Left cardiac atrium (tissue), 4 donors: ENCODE measurements around the gene NFATC2IP. TPM values are rescaled to one million over a fixed set of nuclear protein-coding genes. Genes with fewer than 3 reads are reported as not detected.
"Not testable (repeated sequence)": the region's sequence is repeated elsewhere in the genome, so short reads cannot be mapped to it uniquely, and the experiment has no call there.

Experiments
- ATAC-seq, 2 donors: fragments of 200-7000 bp; cut with Tn5 transposase; one replicate each; pipeline ENCODE4 v1.9.1; 2020; ENCODE audit warnings: mild to moderate bottlenecking in 2 of 2, moderate library complexity in 2 of 2
- DNase-seq: peaks from one replicate; pipeline ENCODE4 v3.0.0-alpha.2; 2020
- intact Hi-C, 2 donors: fragments of 100-400 bp; cut with DNase I; formaldehyde crosslinking; loops; one replicate each; pipeline versions ENCODE4 v1.14.1 to v1.15.1; 2022 to 2023
- total RNA-seq, 2 donors: library from RNA; stranded (reverse); fragmentation: NEBNext Ultra II Directional; extraction: Animal tissue kit (Norgen Biotek cat#: 25700); gene quantifications; one replicate each; pipeline ENCODE4 v1.2.1, GENCODE V29; 2021
- donor health status: DM: no; HTN: yes; CAD: no.
- donor health status: DM: no; HTN: yes; CAD: no; lungs with severe emphysema.
- donor health status: DM: yes; HTN: yes; CAD: no.
- donor health status: Dilated cardiomyopathy.

The NFATC2IP gene
- total RNA-seq, 2 donors from 2014 or later = 15.0 to 18.3 TPM

GRCh38 chr16:28924762-28925385 lies 25.9 kb upstream of the NFATC2IP start, which contains the start of gene RABEP2:
Gene RABEP2 (minus strand): TSS chr16:28925238. CDS start chr16:28925163, 75 bp downstream.
- peak; percentile 93 for DNase-seq
- ATAC-seq = peak; percentile 96
- intact Hi-C loops = no loop called here

- ATAC-seq (peak; percentile 62 to 77), DNase-seq (peak; percentile 88)
- intact Hi-C loops = no loop called here
These were observed 25.1 kb upstream of the NFATC2IP start for GRCh38 chr16:28925386-28926228.

GRCh38 chr16:28926284-28926683 lies 24.5 kb upstream of the NFATC2IP start:
- ATAC-seq, intact Hi-C loops, DNase-seq: not testable (repeated sequence)

- DNase-seq (no peak), ATAC-seq (no peak)
- intact Hi-C loops = no loop called here
These were observed 22.9 kb upstream of the NFATC2IP start for GRCh38 chr16:28927815-28928214.

- DNase-seq = no peak
- intact Hi-C loops = no loop called here
- ATAC-seq = no peak
These were observed 20.5 kb upstream of the NFATC2IP start for GRCh38 chr16:28930203-28930602.

GRCh38 chr16:28930652-28931051 lies 20.1 kb upstream of the NFATC2IP start:
- DNase-seq (no peak), ATAC-seq (no peak)
- intact Hi-C loops = no loop called here

GRCh38 chr16:28931801-28932225 lies 18.9 kb upstream of the NFATC2IP start, which contains the start of gene CD19:
Gene CD19 (plus strand): TSS chr16:28931971. CDS start chr16:28932001, 30 bp downstream.
- ATAC-seq (no peak), DNase-seq (no peak)
- intact Hi-C loops = no loop called here

- ATAC-seq (no peak), DNase-seq (no peak)
- intact Hi-C loops = no loop called here
These were observed 18.2 kb upstream of the NFATC2IP start for GRCh38 chr16:28932339-28933141.

- ATAC-seq (no peak), DNase-seq (no peak)
- intact Hi-C loops = no loop called here
These were observed 17.6 kb upstream of the NFATC2IP start for GRCh38 chr16:28933171-28933570.

GRCh38 chr16:28935346-28935745 lies 15.4 kb upstream of the NFATC2IP start:
- ATAC-seq (no peak), DNase-seq (no peak)
- intact Hi-C loops = no loop called here

- DNase-seq (peak; percentile 86), ATAC-seq (peak; percentile 94 to 99)
- intact Hi-C loops = no loop called here
These were observed 14.6 kb upstream of the NFATC2IP start for GRCh38 chr16:28935924-28936783.

- DNase-seq (no peak), ATAC-seq (no peak)
- intact Hi-C loops = no loop called here
These were observed 14.0 kb upstream of the NFATC2IP start for GRCh38 chr16:28936784-28937155.

GRCh38 chr16:28937222-28937876 lies 13.4 kb upstream of the NFATC2IP start:
- no peak for DNase-seq
- intact Hi-C loops = no loop called here
- no peak for ATAC-seq

- no peak for ATAC-seq
- intact Hi-C loops = no loop called here
- no peak for DNase-seq
These were observed 12.0 kb upstream of the NFATC2IP start for GRCh38 chr16:28938721-28939120.

- intact Hi-C loops = loop anchor here in 1 of 2 donors (10.0 kb wide), 1 partner anchor 95 kb away; the partner anchor contains the start of gene TUFM
- DNase-seq, ATAC-seq: not testable (repeated sequence)
These were observed 10.9 kb upstream of the NFATC2IP start for GRCh38 chr16:28939825-28940224.

GRCh38 chr16:28943281-28943680 lies 7.5 kb upstream of the NFATC2IP start:
- intact Hi-C loops = loop anchor here in 1 of 2 donors (10.0 kb wide), 1 partner anchor 98 kb away; the partner anchor contains the start of gene TUFM
- no peak for DNase-seq
- no peak for ATAC-seq

GRCh38 chr16:28946681-28947080 lies 4.1 kb upstream of the NFATC2IP start:
- ATAC-seq (no peak), DNase-seq (no peak)
- intact Hi-C loops = loop anchor here in 1 of 2 donors (10.0 kb wide), 1 partner anchor 102 kb away; the partner anchor contains the start of gene TUFM

- ATAC-seq (peak in 1 of 2 donors; percentile 62), DNase-seq (no peak)
- intact Hi-C loops = no loop called here
These were observed 740 bp downstream of the NFATC2IP start for GRCh38 chr16:28951410-28951943.
